Activated CD4-positive, CD25-positive, alpha-beta regulatory T cell treated with anti-CD3 and anti-CD28 coated beads, Interleukin-2, amount 50 U/mL, for 24 hours (primary cell): ENCODE data around the gene USB1.
"Not testable (repeated sequence)": the region's sequence is repeated elsewhere in the genome, so short reads cannot be mapped to it uniquely, and the experiment has no call there.

ENCODE experiments used
- ATAC-seq, 2 donors: fragments of 150-1000 bp; cut with Tn5 transposase; one replicate each; pipeline ENCODE4 v1.10.0; 2021; ENCODE audit warnings: mild to moderate bottlenecking in 1 of 2, moderate library complexity in 1 of 2

USB1 gene

DNA sequence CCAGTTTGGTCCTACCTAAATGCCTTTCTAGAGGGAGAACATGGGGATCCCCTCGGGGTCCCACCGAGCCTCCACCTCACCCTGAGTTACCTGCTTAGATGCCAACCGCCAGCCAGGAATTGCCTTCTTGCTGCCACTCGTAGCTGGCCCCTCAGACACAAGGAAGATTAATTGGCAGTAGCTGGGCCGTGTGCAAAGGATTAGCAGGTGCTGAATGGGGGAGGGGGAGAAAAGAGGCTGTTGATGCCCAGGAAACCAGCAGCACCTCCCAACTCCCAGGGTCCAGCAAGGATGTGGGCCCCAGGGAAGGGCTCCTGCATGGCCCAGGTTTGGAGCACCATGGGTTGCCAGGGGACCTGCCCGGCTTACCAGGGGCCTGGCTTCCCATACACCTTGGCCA lies 30.2 kb upstream of the USB1 start, which contains the start of gene CNGB1:
Gene CNGB1, minus strand, starts transcription at position 159 of the 400 bp plus-strand sequence. CDS start 3,842 bp downstream, outside the sequence.
- no peak for ATAC-seq

DNA sequence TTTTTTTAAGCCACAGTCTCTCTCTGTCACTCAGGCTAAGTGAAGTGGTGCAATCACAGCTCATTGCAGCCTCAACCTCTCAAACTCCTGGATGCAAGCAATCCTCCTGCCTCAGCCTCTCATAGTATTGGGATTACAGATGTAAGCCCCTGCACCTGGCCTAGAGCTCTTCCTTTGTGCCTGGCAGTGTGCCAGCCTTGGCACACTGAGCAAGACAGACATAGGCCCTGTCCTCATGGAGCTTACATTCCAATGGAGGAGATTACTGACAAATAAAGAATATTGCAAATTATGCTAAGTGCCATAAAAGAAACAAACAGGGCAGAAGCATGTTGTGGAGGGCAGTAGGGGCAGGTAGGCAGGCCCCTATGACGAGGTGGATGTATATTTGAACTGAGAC lies 29.4 kb upstream of the USB1 start:
- no peak for ATAC-seq

DNA sequence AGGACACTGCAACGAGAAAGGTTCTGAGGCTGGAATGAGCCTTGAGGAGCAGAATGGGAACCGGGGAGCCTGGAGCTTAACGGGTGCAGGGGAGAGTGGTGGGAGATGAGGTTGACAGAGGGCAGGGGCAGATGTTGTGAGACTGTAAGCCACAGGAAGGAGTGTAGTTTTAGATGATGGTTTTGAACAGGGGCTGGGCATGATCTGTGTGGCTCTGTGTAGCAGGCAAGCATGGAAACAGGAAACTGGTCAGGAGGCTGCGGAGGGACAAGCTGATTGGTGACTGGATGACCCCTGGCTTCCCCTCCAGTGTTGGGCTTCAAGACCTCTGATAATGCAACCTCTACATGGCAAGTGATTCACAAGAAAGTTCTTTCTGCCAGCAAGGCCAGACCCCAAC lies 28.9 kb upstream of the USB1 start:
- no peak for ATAC-seq

DNA sequence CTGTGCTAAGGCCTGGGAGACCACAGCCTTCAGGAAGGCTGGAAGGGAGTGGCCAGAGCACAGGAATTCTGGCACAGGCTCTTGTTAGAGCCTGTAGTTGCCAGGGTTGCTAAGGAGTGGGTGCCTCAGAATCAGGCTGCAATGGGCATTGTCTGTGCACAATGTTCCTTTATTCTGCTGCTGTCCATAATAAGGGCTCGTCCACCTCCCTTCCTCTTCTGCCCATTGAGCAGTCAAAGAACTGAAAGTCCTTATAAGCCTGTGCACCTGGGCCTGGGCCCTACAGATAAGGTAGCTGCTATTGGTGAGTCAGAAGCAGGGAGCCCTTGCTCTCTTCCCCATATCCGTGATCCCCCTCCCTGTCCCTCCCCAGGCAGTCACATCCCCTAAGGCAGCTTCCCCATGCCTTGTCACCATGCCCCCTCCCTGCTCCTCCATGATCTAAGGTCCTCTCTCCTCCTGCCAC lies 24.8 kb upstream of the USB1 start:
- ATAC-seq = no peak

DNA sequence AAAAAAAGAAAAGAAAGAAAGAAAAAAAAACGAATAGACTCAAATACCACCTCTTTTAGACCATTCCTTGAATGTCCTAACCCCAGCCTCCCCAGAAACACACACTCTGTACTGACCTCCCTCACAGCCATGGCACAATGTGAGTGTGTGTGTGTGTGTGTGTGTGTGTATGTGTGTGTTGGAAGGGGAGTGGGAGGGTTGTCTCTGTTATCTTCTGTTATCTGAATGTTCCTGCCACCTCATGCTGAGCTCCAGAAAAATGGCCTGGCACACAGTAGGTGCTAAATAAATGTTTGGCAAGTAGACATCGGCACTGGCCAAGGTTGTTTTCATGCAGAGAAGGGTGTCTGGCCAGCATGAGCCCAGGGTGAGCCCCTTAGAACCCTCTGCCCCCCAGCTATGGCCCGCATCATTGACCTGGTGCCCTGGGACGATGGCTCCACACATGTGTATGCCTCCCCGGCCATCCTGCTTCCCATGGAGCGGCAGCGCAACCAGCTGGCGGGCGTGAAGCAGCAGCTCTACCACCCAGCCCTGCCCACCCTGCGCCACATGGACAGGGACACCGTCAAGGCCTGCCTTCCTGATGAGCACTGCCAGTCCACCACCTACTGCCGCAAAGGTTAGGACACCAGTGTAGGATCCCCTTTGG lies 23.7 kb upstream of the USB1 start:
- no peak for ATAC-seq

DNA sequence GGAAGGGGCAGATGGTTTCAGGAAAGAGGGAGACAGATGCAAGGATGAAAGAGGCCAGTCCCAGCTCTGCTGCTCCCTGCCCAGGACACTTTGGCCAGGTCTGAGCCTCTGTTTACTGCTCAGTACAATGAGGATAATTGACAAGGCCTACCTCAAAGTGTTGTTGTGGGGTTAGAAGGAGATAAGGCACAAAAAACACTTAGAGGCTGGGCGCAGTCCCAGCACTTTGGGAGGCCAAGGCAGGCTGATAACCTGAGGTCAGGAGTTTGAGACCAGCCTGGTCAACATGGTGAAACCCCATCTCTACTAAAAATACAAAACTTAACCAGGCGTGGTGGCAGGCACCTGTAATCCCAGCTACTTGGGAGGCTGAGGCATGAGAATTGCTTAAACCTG lies 23.1 kb upstream of the USB1 start:
- not testable (repeated sequence) for ATAC-seq

DNA sequence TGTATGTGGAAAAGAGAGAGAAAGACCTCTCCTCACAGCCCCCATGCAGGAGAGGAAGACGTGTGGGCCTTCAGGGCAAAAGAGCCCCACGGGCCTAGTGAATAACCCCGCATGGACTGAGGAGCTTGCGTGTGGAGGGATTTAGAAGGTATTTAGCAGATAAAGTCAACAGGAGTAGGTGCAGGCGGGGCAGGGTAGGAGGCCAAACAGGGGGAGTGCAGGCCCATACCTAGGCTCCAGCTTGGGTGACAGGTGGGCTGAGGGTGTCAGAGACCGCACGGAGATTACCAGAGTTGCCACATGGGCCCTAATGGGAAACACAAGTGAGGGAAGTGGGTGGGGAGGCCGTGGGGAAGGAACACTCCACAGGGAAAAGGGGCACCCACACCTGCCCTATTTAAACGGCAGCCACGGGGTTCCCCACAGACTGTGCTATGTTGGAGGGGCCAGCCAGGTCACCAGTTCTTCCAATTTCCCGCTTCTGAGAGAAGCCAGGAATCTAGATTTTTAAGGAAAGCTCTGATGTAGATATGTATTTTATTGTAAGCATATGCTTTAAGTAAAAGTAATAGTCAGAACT lies 22.1 kb upstream of the USB1 start:
- ATAC-seq = no peak

DNA sequence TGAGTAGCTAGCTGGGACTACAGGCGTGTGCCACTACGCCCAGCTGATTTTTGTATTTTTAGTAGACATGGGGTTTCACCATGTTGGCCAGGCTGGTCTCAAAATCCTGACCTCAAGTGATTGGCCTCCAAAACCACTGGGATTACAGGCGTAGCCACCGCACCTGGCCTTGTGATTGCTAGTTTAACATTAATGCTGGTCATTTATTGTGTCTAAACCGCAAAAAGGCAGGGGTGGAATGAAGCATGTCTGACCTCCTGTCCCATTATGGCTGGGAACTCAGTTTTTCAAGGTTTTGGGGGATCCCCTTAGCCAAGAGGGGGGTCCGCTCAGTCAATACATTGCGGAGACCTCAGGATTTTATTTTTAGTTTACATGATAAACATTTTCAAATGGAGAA lies 19.6 kb upstream of the USB1 start:
- no peak for ATAC-seq

DNA sequence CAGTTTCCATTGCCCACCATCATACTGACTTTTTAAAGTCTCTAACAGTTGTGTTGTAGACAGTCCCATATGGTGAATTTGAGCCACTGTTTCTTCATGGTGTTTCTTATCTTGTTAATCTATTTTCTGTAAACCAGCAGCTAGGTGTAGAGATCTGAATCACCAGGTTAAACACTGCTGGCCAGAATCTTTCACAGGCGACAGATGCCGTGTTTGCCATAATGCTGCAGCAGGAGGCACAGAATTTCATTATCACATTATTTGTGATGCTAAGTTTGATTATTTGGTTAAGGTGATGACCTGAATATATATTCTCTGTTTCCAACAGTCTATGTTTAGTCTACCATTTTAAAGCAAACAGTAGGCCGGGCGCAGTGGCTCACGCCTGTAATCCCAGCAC lies 18.8 kb upstream of the USB1 start:
- no peak for ATAC-seq

DNA sequence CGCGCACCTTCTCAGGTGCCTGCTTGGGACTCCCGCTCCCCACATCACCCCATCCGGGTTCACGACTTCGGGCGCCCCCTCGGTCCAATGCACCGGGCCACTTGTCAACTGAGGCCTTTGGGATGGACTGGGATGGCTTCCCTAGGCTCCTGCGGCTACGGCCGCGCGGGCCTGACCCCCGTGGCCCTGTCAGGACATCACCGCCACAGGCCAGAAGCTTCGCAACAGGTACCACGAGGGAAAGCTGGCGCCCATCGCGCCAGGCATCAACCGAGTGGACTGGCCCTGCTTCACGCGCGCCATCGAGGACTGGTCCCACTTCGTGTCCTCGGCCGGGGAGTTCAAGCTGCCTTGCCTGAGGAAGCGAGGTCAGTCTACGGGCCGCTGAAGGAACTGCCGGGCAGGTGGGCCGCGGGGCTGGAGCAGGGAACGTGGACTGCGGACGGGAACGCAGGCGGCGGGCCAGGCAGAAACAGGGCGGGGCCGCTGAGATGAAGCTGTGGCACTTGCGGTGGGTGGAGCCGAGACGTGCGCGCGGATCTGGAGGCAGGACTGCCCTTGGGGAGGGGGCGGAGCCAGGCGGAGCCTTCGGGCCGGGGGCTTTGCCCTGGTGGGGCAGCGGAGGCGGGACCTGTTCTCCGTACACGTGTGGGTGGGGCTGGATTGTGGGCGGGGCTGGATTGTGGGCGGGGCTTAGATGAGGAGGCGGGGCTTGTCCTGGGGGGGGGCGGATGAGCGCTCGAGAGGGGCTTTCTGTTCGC lies 16.6 kb upstream of the USB1 start:
- peak; percentile 97 to 98 for ATAC-seq

DNA sequence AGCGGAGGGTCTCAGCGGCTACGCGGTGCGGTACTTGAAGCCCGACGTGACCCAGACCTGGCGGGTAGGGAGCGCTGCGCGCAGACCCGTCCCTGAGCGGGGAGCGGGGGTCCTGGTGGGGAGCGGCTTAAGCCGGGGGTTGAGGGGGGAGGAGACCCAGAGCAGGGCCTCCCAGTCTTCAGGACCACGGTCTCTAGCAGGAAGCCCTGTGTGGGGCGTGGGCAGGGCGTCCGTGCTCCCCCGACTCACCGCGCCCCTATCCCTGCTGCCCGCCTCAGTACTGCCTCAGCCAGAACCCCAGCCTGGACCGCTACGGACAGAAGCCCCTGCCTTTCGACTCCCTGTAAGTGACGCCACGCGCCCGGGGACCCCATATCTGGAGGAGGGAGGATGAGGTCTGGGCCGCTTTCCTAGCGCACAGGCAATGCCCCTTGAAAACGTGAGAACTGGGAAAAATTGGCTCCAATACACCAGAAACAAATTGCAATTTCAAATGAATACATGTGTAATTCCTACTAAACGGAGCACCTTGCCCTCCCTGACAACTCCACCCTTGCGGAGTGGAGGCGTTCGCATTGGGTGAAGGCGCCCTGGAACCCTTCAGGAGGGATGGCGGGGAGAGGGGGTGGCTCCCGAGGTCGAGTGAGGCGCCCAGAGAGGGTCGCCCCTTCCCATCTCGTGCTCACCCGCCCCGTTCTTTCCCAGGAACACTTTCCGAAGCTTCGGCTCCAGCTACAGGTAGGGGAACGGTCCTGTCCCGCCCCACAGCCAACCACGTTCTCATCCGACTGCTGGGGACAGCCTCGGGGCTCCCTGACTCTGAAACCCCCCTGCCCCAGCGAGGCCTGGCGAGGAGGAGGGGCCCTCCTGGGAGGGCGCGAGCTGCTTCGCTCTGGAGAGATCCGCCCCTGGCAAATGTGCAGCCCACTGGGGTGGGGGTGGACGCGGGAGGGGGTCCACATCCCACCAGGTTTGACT lies 15.7 kb upstream of the USB1 start:
- peak; percentile 46 to 60 for ATAC-seq

DNA sequence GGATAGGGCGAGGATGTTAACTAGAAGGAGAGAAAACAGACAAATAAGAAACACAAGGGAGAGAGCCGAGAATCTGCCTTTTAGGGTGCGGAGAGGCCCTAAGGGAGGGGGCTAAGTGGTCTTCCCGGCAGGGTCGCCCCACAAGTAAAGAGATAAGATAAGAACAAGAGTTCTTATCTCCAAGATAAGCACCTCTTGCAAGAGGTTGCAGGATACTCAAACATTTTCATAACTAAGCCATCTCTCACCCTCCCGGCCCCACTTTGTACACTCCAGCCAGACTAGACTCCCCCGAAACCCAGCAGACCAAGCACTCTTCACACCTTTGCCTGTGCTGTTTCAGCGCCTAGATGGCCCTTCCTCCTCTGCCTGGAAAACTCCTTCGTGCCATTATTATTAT lies 15.0 kb upstream of the USB1 start:
- ATAC-seq = no peak

DNA sequence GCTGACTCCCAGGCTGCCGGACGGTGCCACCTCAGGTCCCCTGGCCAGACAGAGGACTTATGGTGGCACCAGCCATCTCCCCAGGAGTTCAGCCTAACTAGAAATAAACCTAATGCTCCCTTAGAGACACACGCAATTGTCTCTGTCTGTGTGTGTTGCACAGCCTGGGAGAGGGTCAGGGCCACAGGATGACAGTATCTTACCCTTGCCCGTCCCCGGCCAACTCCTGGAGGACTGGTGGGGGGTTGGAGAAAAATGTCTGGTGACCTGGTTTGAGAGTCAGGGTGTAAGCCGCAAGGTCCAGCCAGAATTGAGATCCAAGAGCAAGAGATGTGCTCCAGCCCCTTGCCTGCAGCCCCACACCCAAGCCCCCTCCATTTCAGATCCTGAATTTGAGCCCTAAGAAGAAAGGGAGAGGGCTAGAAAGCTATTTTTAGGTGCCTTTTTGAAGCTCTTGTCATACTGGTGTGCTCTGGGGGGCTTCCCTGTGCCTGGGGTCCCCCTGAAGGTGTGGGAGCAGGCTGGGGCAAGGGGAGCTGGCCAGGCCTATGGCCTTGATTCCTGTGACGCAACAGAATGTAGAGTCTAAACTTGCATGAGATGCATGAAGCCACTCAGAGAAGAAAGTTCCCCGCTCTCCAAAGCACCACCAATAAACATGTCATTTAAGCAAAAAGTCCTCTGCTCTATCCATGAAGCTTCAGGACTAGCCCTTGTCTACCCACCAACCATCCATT lies 13.6 kb upstream of the USB1 start:
- no peak for ATAC-seq

DNA sequence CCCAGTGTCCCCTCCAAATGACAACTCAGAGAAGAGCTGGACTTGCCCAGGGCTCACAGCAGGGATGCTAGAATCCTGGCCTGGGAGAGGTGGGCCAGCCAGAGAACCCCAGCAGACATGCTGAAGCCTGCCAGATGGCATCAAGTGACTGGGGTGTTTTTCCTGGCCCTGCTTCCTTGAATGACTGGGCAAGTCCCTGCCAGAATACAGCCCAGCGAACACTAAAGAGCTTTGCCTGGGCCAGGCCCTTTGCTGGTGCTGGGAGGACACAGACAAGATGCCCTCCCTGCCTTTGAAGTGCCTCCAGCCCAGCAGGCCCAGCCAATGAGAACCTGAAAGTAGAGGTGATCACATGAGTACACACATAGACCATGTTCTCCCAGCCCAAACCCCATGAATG lies 12.3 kb upstream of the USB1 start:
- no peak for ATAC-seq

DNA sequence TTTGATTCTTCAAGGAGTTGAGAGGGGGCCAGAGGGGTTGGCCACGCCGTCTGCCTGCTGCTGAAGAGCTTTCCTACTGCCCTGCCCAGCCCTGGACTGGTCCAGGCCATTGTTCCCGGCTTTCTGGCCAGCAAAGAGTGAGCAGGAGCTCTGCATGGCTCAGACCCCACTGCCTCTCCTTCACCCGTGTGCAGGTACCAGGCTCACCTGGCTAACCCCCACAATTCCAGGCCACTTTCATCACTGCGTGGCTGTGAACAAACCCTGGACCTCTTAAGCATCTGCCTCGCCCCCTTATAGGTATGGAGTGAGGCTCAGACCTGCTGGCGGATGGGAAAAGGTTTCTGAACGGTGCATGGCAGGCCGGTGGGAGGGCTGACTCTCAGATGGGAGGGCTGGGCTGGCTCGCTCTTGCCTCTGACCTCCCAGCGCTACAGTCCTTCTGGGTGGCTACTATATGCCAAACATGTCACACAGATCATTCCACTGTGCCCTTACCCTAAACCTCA lies 9.6 kb upstream of the USB1 start:
- ATAC-seq = no peak

DNA sequence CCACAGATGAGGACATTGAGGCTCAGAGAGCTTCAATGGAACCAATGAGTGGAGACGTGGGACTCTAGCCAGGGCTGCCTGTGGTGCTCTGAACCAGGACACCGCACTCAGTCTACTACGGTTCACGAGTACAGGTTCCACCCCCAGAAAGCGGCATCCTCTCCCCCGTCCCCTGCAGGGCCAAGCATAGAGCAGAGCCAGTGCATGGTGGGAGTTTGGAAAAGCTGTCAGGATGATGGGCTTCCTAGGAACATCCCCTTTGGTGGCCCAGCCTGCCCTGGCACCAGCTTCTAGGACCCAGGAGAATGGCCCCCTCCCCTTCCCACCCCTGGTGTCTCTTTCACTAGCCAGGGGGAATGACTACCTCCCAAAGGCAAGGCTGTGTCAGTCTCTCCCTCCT lies 9.1 kb upstream of the USB1 start:
- no peak for ATAC-seq

DNA sequence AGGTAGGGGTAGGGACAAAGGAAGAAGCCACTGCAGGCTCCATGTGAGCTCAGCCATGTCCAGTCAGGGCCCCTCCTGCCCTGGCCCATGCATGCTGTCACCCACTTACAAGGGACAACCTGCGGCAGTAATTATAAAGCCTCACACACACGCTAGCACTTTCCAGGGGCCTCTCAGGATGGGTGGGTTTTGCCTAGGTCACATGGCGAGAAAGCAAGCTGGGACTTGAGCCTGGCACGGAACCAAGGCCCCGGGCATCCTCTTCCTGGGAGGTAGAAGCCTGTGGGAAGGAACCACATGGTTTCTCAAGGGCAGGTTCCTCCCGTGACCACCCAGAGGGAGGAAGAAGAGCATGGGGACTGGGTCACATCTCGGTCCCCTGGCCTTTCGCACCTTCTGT lies 7.8 kb upstream of the USB1 start:
- no peak for ATAC-seq

DNA sequence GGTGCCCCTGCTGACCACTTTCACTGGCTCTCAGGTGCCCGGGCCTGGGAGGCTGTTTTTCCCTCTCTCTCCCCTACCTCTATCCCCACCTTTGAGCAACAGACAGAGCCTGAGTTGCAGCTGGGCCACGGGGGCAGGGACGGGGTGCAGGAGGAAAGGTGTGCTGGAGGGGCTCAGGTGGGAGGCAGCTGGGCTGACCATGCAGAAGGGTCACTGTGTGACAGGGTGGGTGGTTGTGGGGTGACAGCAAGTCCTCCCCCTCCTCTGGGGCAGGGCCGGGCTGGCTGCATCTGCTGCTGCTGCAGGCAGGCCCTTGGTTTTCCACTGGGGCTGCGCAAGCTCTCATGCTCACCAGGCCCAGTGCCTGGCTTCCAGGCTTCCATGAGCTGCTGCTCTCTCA lies 7.3 kb upstream of the USB1 start:
- no peak for ATAC-seq

DNA sequence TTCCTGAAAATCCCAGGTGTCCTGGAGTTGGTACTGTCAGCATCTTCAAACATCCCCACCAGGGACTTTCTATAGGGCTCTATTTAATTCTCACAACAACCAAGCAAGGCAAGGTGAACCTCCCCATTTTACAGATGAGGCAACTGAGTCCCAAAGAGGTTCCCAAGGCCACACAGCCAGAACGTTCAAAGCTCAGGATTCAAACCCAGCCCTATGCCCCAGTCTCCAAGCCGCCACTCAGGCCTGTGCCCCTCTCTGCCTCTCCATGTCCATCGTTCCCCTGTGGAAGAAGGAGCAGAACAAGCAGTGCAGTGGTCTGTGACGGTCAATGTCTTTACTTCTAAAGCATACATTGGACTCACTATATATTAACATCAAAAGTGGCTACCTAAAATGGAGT lies 6.8 kb upstream of the USB1 start:
- ATAC-seq = no peak

DNA sequence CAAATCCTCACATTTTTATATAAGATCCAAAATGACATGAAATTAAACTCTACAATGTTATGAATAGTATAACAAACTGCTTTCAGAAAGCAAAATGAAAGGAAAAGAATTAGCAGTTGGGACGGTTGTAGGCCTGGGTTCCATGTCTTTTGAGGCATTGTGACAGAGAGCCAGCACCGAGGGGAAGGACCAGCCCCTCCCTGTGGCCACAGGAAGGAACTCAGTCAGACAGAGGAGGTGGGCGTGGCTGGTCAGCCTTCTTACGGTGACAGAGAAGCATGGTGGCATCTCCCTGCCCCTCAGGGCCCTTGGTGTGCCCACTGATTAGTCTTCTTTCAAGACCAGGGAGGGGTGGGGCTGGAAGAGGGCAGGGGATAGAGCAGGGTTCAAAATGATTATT lies 6.4 kb upstream of the USB1 start:
- peak; percentile 36 to 58 for ATAC-seq

DNA sequence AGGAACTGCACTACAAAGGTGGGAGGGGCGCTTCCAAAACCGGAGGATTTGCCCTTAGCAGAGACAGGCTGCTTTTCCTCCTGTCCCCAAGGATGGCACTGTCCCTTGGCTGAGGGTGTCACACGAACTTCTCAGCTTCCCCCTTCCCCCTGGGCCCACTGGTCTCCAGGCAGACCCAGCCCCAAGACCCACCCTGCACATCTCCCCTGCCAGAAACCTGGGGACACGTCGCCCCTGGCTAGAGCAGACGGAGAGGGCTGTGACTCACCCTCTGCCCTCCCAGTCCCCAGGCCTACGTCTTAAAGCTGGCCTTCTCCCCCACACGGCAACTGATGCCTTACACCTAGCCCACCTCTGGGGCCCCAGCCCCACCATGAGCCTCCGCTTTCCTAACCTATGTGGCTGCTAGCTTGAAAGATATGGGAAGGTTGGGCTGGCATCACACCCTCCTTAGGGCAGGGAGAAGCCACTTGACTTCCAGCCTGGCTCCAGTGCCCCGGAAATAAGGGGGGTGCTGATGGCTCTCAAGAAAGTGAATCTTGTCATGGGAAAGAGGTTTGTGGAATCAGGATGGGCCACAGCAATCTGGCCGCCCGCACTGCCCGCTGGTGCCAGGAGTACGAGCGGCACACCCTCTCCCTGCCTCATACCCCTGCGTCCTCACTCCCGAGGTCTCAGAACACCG lies 5.3 kb upstream of the USB1 start:
- no peak for ATAC-seq
